Muscle of leg (tissue), 11 donors: ENCODE measurements around the gene RAB11FIP4. TPM values are rescaled to one million over a fixed set of nuclear protein-coding genes. Genes with fewer than 3 reads are reported as not detected.
"Not testable (repeated sequence)": the region's sequence is repeated elsewhere in the genome, so short reads cannot be mapped to it uniquely, and the experiment has no call there.

ENCODE experiments used
- DNase-seq: peaks from one replicate; pipeline ENCODE4 v3.0.0; 2013
- H3K27ac ChIP-seq: one replicate; pipeline ENCODE4 v1.5.1; 2013; ENCODE audit warnings: mild to moderate bottlenecking, low read length, control low read depth
- H3K27me3 ChIP-seq: one replicate; pipeline ENCODE4 v1.6.1; 2013; ENCODE audit warnings: low read length; ENCODE audit not compliant: control insufficient read depth, insufficient read depth
- H3K36me3 ChIP-seq: one replicate; pipeline ENCODE4 v1.6.1; 2013; ENCODE audit warnings: low read length; ENCODE audit not compliant: control insufficient read depth, insufficient read depth
- H3K4me1 ChIP-seq: one replicate; pipeline ENCODE4 v1.6.1; 2013; ENCODE audit warnings: low read length; ENCODE audit not compliant: control insufficient read depth, insufficient read depth
- H3K4me3 ChIP-seq: one replicate; pipeline ENCODE4 v1.5.1; 2013; ENCODE audit warnings: low read length, control low read depth
- H3K9me3 ChIP-seq: replicated peaks from 2 replicates; pipeline ENCODE4 v1.6.1; 2013; ENCODE audit warnings: low read depth, low read length; ENCODE audit not compliant: control insufficient read depth
- WGBS: methylation state at CpG from one replicate; pipeline ENCODE4 v1.1.5; 2013; ENCODE audit warnings: missing lambda C conversion rate; ENCODE audit not compliant: insufficient coverage; 5-methylcytosine and 5-hydroxymethylcytosine counted together
- polyA plus RNA-seq, 8 donors: library from polyadenylated mRNA; unstranded; fragments of 120-200 nt; gene quantifications; one replicate each; pipeline versions ENCODE4 v1.2.1 to v1.2.3, GENCODE V29; 2013; ENCODE audit warnings: inconsistent platforms in 1 of 8, low replicate concordance in 1 of 8; ENCODE audit not compliant: insufficient read length in 8 of 8, insufficient read depth in 1 of 8
- total RNA-seq: library from RNA; stranded (reverse); fragments of 120-200 nt; gene quantifications from one replicate; pipeline ENCODE4 v1.2.4, GENCODE V29; 2013

The RAB11FIP4 gene
- total and polyA plus RNA-seq, 9 donors, result 0.28 to 1.6 (median 0.89) TPM

GRCh38 chr17:31371511-31372097 lies 19.9 kb upstream of the RAB11FIP4 start:
- H3K27ac ChIP-seq, result no peak overlapping the region
- DNase-seq, result peak; percentile 77
- peaks cover 4% of the 10 kb centered on the region for H3K4me1 ChIP-seq
- H3K36me3 ChIP-seq, result peaks cover 10% of the 10 kb centered on the region
- no peaks in the 10 kb centered on the region for H3K9me3 ChIP-seq
- H3K4me3 ChIP-seq, result no peak overlapping the region
- WGBS, result no CpG with 5 or more reads among the region's 4 CpGs
- H3K27me3 ChIP-seq, result no peaks in the 10 kb centered on the region

- peak; percentile 71 for DNase-seq
- Histone ChIP-seq H3K4me1 (peaks cover 4% of the 10 kb centered on the region), H3K4me3 (no peak overlapping the region), H3K27me3 (no peaks in the 10 kb centered on the region), H3K36me3 (peaks cover 10% of the 10 kb centered on the region), H3K27ac (no peak overlapping the region), H3K9me3 (no peaks in the 10 kb centered on the region)
- 87% methylated on average over 5 of the region's 10 CpGs for WGBS
These were observed 18.1 kb upstream of the RAB11FIP4 start for GRCh38 chr17:31373150-31374093.

DNA sequence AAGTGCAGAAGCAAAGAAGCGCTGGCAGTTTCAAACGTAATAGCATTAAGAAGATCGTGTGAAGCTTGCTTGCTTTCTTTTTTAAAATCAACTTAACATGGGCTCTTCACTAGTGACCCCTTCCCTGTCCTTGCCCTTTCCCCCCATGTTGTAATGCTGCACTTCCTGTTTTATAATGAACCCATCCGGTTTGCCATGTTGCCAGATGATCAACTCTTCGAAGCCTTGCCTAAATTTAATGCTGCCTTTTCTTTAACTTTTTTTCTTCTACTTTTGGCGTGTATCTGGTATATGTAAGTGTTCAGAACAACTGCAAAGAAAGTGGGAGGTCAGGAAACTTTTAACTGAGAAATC lies 17.4 kb upstream of the RAB11FIP4 start:
- Histone ChIP-seq H3K4me3 (no peak overlapping the region), H3K27ac (no peak overlapping the region), H3K4me1 (peaks cover 4% of the 10 kb centered on the region), H3K9me3 (no peaks in the 10 kb centered on the region), H3K36me3 (peaks cover 16% of the 10 kb centered on the region), H3K27me3 (no peaks in the 10 kb centered on the region)
- WGBS, result no CpG with 5 or more reads among the region's 6 CpGs
- no peak for DNase-seq

DNA sequence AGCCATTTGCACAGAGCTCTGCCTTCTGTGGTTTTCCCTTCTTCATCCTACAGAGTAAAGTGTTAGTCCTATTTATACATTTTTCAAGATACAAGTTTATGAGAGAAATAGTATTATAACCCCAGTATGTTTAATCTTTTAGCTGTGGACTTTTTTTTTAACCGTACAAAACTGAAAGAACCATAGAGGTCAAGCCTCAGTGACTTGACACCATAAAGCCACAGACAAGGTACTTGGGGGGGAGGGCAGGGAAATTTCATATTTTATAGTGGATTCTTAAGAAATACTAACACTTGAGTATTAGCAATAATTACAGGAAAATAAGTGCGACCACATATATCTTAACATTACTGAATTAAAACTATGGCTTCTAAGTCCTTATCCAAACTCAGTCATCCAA lies 17.0 kb upstream of the RAB11FIP4 start:
- no peak for DNase-seq
- peaks cover 4% of the 10 kb centered on the region for H3K4me1 ChIP-seq
- H3K9me3 ChIP-seq, result no peaks in the 10 kb centered on the region
- H3K4me3 ChIP-seq, result no peak overlapping the region
- WGBS, result no CpG with 5 or more reads among the region's 2 CpGs
- H3K27me3 ChIP-seq, result no peaks in the 10 kb centered on the region
- H3K36me3 ChIP-seq, result peaks cover 16% of the 10 kb centered on the region
- no peak overlapping the region for H3K27ac ChIP-seq

- DNase-seq, result no peak
- Histone ChIP-seq H3K4me3 (no peak overlapping the region), H3K27ac (no peak overlapping the region), H3K4me1 (no peaks in the 10 kb centered on the region), H3K27me3 (no peaks in the 10 kb centered on the region), H3K36me3 (peaks cover 26% of the 10 kb centered on the region), H3K9me3 (no peaks in the 10 kb centered on the region)
These were observed 12.8 kb upstream of the RAB11FIP4 start for GRCh38 chr17:31378638-31379037.

DNA sequence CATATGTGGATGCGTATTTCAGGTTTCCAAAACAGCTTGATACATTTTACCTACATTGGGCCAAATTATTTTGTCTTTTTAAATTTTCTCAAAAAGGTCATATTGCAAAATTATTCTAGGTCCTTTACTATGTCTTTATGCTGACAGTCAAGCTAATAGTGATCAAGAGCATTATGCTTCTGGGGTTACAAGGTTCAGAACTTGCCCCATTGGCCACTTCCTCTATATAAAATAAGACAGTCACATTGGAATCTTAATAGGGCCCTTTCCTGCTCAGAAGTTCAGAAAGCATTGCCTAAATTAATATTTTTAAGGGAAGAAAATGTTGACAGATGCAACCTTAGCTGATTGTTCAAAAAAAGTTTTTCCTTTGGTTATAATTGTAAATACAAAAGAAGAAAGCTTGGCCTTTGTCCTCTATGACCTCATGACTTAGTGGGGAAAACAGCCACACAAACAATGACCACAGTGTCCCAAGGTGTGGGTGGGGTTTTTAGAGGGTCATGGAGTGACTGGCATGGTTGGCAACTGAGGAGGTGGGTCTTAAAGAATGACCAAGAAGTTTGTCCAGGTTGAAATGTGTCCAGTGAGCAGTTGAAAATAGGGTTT lies 11.8 kb upstream of the RAB11FIP4 start:
- peaks cover 20% of the 10 kb centered on the region for H3K36me3 ChIP-seq
- no peaks in the 10 kb centered on the region for H3K4me1 ChIP-seq
- no peak for DNase-seq
- no CpG with 5 or more reads among the region's 1 CpG for WGBS
- H3K27ac ChIP-seq, result no peak overlapping the region
- H3K9me3 ChIP-seq, result no peaks in the 10 kb centered on the region
- no peak overlapping the region for H3K4me3 ChIP-seq
- no peaks in the 10 kb centered on the region for H3K27me3 ChIP-seq

DNA sequence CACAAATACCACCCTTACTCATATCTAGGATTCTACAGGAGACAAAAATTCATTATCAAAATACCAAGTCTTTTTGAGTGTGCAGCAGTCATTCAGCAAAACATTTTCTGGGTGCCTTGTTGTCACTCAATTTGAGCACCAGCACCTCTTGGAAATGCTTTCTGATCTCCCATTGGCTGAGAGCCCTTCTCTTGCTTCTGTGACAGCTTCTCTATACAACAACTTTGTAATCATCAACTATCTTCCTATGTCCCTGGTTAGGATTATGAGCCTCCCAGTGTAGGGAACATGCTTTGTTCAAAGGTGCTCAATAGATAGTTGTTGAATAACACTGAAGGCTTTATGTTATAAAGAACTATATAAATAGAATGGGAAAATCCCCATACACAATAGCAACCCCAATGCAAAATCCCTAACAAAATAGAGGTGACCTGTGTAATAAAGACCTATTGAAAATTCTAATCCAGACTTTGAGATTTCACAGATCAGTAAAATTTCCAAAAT lies 10.3 kb upstream of the RAB11FIP4 start:
- Histone ChIP-seq H3K27me3 (no peaks in the 10 kb centered on the region), H3K27ac (no peak overlapping the region), H3K4me1 (no peaks in the 10 kb centered on the region), H3K9me3 (no peaks in the 10 kb centered on the region), H3K4me3 (no peak overlapping the region), H3K36me3 (peaks cover 20% of the 10 kb centered on the region)
- DNase-seq, result no peak

GRCh38 chr17:31382668-31383275 lies 8.7 kb upstream of the RAB11FIP4 start:
- not testable (repeated sequence) for H3K4me3 ChIP-seq, H3K27ac ChIP-seq, H3K27me3 ChIP-seq, H3K9me3 ChIP-seq, DNase-seq, H3K4me1 ChIP-seq
- 100% methylated on average over 4 of the region's 11 CpGs for WGBS
- peaks cover 17% of the 10 kb centered on the region for H3K36me3 ChIP-seq

GRCh38 chr17:31383488-31383887 lies 8.0 kb upstream of the RAB11FIP4 start:
- not testable (repeated sequence) for H3K27me3 ChIP-seq, H3K27ac ChIP-seq, H3K4me3 ChIP-seq, DNase-seq, H3K4me1 ChIP-seq, H3K9me3 ChIP-seq
- peaks cover 15% of the 10 kb centered on the region for H3K36me3 ChIP-seq
- WGBS, result 100% methylated on average over 1 of the region's 6 CpGs
